ENCODE measurements around the gene ZBTB7C.

The ZBTB7C gene

DNA sequence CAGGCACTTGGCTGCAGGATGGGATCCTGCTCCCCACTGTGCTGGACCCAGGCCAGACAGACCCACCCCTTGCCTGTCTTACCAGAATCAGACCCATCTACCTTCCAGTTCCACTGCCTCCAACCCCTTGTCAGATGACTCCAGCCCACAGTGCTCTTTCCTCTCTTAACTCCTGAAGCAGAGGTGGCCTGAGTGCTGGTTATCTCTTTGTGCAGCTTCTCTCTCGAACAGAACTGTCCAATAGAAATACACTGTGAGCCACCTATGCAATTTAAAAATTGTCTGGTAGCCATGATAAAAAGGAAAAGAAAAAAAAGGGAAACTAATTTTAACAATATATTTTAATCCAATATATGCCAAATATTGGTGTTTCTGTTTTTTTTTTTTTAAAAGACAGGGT is 318.5 kb downstream of the ZBTB7C start:
- DNase-seq (ENCODE audit: low read depth in 2 of 2), result no peak

DNA sequence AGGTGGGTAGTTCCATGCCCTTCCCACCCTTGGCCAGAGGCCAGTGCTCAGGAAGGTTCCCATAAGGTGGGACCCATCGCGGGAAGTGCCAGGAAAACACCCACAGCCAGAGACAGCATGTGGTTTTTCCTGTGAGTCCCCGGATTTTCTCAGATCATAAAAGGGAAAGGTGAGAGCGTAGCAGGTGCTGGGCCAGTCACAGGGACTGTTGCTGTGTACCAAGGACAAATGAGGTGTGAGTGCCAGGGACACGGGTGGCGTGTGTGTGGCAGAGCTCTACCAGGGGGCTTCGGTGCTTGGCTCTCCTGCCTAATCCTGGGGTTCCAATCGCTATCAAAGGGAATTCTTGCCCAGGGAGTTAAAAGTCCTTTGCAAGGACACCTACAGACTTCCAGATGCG is 319.2 kb downstream of the ZBTB7C start:
- no peak for DNase-seq (ENCODE audit: low read depth in 2 of 2)

DNA sequence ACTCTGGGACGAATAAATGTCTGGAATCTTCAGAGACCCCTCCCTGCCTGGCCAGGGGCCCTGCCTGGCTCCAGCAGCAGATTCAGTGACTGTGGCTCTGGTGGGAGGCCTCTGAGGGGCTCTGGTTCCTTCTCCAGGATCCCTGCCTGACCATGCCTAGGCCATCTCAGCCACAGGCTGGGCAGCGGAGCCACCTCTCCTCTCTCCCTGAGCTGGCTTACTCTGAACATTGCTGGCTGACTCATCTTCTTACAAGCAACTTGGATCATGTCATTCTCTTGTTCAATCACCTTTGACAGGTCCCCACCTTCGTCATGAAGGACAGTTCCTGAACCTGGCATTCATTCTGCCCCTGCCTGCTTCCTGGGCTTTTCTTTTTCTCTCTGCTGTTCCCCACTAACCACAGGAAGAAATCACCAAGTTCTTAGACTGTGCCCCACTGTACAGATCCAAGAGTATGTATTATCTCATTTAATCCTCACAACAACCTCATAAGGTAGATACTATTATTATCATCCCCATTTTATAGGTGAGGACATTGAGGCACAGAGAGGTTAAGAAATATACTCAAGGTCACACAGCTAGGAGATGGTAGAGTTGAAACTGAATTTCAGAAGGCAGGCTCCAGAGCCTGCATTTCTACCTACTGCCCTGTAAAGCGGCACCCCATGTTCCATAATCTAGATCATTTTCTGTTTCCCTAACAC is 323.2 kb downstream of the ZBTB7C start:
- DNase-seq (ENCODE audit: low read depth in 2 of 2), result no peak

DNA sequence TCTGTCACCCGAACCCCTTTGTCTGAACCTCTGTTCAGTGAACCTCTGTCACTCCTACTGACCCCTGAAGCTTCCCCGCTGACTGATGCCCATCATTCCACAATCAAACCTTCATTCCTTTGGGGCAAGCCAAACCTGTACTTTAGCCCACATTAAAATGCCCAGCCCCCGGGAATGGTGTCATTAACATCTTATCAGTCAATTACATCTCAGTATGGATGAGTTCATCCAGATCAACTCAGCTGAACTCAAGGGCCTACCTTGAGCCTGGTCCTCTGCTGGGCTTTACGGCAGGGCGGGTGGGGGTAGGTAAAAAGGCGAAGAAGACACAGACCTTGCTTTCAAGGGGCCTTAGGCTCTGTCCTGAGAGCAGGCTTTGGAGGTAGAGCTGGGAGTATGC is 324.3 kb downstream of the ZBTB7C start:
- DNase-seq (ENCODE audit: low read depth in 2 of 2), result no peak

GRCh38 chr18:48084041-48084757 is 325.0 kb downstream of the ZBTB7C start:
- DNase-seq (ENCODE audit: low read depth in 2 of 2), result no peak

GRCh38 chr18:48080546-48080945 is 328.6 kb downstream of the ZBTB7C start:
- no peak for DNase-seq (ENCODE audit: low read depth in 2 of 2)

DNA sequence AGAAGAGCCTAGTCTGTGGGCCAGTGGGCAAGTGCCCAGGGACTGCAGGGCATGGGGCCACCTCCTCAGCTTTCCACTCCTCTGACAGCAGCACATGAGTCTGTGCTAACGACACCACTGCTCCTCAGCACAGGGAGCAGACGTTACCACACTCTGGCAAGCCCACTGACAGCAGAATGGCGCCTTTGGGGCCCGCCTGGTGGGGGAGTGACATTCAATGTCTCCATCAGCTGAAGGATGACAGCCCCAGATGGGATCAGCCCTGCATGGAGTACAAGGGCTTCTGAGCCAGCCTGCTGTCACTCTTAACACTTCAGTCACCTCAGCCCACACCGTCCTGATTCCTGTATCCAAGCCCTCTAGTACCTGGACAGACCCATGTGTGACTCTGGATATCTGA is 329.3 kb downstream of the ZBTB7C start:
- no peak for DNase-seq (ENCODE audit: low read depth in 2 of 2)

GRCh38 chr18:48078448-48078847 is 330.7 kb downstream of the ZBTB7C start:
- no peak for DNase-seq (ENCODE audit: low read depth in 2 of 2)

DNA sequence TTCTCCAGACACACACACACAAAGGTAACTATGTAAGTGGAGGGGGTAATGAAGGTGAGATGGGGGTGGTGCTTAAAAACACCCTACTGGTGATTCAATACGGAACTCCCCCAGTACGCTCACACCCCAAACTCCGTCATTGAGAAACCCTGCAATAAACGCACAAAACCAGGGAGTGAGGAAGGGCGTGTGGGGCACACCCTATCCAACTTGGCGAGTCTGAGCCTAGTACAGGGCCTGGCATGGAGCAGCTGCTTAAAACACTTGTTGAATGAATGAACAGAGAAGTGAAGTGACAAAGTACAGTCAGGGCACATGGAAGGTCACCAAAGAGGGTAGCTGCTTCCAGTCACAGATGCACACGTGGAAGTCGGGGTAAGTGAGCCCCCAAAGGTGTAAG is 331.9 kb downstream of the ZBTB7C start:
- DNase-seq (ENCODE audit: low read depth in 2 of 2), result no peak

- DNase-seq (ENCODE audit: low read depth in 2 of 2), result no peak
Measured at GRCh38 chr18:48076461-48076860, 332.7 kb downstream of the ZBTB7C start.

- DNase-seq (ENCODE audit: low read depth in 2 of 2), result no peak
Measured at GRCh38 chr18:48075707-48076093, 333.5 kb downstream of the ZBTB7C start.

DNA sequence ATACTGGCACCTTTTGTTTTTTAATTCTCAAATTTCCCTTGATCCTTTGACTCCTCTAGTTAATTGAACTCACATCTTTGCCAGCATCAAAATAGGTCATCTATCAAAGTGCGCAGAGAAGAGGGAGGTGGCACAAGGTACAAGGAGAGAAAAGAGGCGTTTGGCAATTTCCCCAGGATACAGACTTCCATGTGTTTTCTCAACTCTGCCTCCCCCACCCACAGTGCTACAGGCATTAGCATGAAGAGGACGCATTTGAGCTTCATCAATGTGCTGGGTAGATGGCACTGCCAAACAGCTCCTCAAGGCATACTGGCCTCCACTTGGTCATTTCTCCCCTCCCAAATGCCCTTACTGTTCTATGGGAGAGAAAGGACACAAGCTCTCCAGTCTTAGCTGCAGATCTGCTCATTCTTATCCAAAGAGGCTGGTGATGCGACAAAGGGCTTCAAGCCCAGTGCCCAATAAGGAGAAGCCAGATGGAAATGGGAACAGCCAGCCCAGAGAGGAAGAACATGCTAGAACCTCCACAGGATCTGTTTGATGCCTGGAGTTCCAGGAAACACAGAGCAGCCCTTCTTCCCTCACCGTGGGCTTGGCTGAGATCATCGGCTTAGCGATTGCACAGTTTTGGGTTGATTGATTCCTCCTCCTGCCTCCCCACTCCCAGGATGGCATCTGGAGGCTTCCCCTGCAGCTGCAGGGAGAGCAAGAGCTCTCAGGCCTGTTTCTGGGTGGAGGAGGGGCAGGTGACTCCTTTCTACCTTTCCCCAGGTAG is 334.1 kb downstream of the ZBTB7C start:
- no peak for DNase-seq (ENCODE audit: low read depth in 2 of 2)

DNA sequence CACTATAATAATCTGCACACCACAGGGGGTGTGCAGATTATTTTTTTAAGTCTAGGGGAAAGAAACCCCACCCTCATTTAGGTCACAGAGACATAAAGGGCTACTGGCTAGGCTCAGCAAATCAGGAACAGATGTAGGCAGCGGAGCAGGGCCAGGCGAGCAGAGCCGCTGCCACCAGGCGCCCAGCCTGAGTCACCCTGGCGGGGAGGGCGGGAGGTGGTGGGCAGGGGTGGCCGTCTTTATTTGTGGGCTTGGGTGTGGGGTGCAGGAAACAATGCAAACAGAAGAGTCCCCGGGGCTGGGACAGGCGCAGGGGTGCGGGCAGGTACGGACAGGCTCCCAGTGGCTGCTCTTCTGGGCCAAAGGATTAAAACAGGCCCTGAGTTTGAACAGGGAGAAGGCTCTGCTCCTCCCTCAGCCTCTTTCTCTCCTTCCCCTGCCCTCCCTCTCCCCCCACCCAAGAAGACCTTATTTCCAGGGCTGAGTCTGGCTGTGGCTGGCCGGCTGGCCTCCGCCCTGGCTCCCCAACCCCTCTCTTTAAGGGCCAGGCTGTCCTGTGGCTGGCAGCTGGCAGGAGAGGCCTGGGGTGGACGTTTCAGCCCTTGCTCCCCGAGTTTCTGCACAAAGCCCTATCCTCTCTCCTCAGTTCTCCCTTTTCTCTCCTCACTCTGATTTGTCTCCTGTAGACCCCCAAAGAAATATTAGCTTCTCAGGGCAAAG is 335.8 kb downstream of the ZBTB7C start:
- no peak for DNase-seq (ENCODE audit: low read depth in 2 of 2)

DNA sequence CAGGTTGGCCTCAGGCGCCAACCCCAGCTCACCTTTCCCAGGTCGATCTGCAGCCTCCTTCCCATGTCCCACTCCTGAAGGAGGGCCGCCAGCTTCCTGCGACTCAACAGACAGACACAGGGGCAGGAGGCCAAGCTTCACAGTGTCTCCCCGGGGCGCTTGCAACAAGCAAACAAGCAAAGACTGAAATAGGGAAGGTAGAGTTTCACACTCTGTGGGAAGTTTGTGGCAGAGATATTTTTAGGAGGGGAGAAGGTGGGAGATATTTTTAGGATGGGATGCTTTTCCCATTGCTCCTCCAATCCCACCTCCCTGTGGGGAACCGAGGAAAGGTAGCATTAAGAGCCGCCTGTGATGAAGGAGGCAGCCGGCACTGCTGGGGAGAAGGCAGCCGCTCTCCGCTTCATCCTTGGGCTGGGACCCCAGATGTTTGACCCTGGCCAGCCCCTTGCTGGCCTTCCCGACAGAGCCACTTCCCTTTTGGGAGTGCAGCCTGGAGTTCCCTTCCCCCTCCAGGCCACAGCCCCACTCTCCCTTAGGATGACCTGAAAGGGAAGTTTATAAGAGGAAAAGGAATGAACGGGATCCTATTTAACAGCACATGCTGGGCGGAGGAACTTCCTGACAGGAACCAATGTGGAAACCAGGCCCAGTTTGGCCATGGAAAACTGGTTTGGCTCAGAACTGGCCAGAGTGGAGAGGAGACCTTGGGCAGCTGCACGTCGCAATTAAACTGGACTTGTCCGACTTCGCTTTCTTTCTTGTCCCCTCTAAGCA is 336.6 kb downstream of the ZBTB7C start:
- DNase-seq (ENCODE audit: low read depth in 2 of 2), result no peak

DNA sequence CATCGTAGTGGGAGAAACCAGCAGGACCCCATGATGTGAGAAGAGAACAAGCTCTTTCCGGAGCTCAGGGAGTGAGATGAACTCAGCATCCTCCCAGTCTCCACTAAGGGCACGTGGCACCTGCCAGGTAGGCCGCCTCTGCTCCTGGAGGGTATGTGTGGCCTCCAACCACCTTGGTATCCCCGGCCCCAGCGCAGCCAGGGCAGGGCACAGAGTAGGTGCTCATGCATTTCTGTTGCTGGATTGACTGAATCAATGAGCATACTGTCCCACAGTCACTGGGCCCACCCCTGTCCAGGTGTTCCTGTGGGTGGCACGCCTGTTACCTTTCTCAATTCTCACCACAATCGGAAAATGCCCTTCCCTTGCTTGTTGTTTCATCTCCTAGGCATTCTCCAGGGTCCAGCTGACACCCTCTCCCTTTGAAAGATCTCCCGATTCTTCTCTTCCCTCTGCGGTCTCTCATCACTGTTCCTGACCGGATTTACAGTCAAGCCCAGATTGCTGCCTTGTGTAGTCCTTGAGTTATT is 340.2 kb downstream of the ZBTB7C start:
- DNase-seq (ENCODE audit: low read depth in 2 of 2), result no peak

DNA sequence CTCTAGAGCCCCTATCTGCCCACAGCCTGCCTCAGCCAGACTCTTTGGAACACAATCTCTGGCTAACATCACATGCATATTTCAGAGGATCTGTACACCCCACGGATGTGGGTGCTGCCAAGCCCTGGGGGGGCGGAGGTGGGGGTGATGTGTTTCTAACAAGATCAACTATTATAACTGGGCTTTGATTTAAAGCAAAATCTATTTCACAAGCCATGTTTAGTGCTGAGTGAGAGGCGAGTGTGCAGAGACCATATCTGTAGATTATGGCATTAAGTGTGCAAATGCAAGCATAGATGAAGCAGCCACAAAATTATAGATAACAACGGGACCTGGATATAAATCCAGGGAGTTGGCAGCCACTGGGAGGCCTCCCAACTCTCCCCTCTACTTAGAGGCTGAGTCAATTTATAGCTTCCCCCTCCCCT is 342.9 kb downstream of the ZBTB7C start:
- no peak for DNase-seq (ENCODE audit: low read depth in 2 of 2)

GRCh38 chr18:48065601-48065995 is 343.6 kb downstream of the ZBTB7C start:
- no peak for DNase-seq (ENCODE audit: low read depth in 2 of 2)

DNA sequence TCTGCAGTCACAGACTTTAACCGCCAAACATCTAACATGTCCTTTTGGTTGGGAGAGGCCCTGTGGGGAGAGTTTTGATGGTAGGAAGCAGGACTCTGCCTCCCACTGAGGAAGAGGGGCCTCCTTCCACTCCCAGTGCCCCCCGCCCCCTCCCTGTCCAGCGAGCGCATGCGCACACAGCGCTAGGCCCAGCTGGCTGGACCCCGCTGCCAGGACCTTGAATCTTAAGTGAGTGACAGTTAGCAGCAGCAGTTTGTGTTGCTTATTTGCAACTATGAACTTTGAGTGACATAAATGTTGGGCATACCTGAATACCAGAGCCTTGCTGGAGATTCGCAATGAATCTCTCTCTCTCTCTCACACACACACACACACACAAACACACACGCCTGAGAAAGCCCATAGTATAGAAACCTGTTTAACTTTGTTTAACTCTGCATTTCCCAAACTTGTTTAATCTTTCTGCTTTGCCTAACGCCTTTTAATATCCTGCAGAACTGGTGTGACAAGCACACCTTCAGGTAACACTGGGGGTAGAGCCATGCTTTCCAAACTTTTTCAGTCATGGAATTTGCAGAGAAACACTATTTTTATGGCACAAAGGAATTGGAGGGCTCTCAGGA is 344.1 kb downstream of the ZBTB7C start:
- no peak for DNase-seq (ENCODE audit: low read depth in 2 of 2)

- no peak for DNase-seq (ENCODE audit: low read depth in 2 of 2)
Measured at GRCh38 chr18:48061781-48062570, 347.2 kb downstream of the ZBTB7C start.

DNA sequence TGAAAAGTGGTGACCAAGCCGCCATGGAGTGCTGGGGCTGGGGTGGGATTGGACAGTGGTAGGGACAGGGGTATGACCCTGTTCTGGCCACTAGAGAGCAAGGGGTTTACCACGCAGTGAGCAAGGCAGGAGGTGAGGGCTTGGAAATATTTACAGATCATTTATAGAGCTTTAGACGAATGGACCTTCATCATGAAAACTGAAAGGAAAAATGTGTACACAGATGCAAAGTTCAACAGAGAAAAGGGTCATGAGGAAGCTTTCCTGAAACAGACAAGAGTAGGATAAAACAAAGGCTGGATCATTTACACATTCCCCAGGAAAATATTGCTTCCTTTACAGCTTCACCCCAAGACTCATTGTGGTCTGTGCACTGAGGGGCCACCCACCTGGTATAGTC is 348.2 kb downstream of the ZBTB7C start:
- DNase-seq (ENCODE audit: low read depth in 2 of 2), result no peak
